HCT116 (cell line): ENCODE data around the gene RLBP1. TPM values are rescaled to one million over a fixed set of nuclear protein-coding genes. Genes with fewer than 3 reads are reported as not detected.

Experiments used
- ATAC-seq: fragments of 200-7000 bp; cut with Tn5 transposase; 2 replicates; pipeline ENCODE4 v1.9.1; 2020; ENCODE audit warnings: mild to moderate bottlenecking, moderate library complexity
- BruUV-seq: library from RNA; stranded (reverse); fragments of 400-500 nt; replicated peaks from 2 replicates; lab custom pipeline; 2021; lab: Mats Ljungman, UMichigan
- CTCF ChIA-PET: fragments of 300-600 bp; sonication (Branson Sonifier 250); formaldehyde crosslinking; loops from one replicate; lab custom pipeline; 2021; ENCODE audit warnings: antibody characterized with exemption; lab: Charles Lee
- POLR2A ChIA-PET: fragments of 300-600, 350-600 bp; sonication (Branson Sonifier 250); formaldehyde crosslinking; loops from one replicate; lab custom pipeline; 2021; ENCODE audit warnings: antibody characterized with exemption; lab: Charles Lee
- RAD21 ChIA-PET, 2 experiments: fragments of 300-600 bp; sonication (Branson Sonifier 250); formaldehyde crosslinking; loops; one replicate each; lab custom pipeline; 2023; ENCODE audit warnings: low total read pairs in 2 of 2; ENCODE audit not compliant: uncharacterized antibody in 2 of 2, unreplicated experiment in 2 of 2, low non-redundant PET in 1 of 2; lab: Charles Lee
- DNase-seq: peaks from one replicate; pipeline ENCODE4 v3.0.0-alpha.2; 2010; ENCODE audit warnings: low read depth, low spot score
- H2AFZ ChIP-seq: fragments of 200-600 bp; shearing (Covaris generic), sonication (generic); 2 replicates; pipeline ENCODE4 v1.6.1; 2017; ENCODE audit warnings: low read depth, mixed run types, mixed read lengths, antibody characterized with exemption, low read length; ENCODE audit not compliant: poor library complexity, severe bottlenecking
- H3K27ac ChIP-seq: 2 replicates; pipeline ENCODE4 v1.5.1; 2012; ENCODE audit warnings: low read depth, low read length
- H3K27me3 ChIP-seq: fragments of 200-600 bp; sonication (generic); 2 replicates; pipeline ENCODE4 v1.6.1; 2016; ENCODE audit warnings: mixed run types, low read length, mixed read lengths; ENCODE audit not compliant: insufficient read depth
- H3K36me3 ChIP-seq, 2 experiments: fragments of 200-500 bp in 1 of 2; fragments of 200-600 bp in 1 of 2; sonication (Bioruptor generic) in 1 of 2; sonication (generic) in 1 of 2; 2 replicates each; pipeline versions ENCODE4 v1.5.1 to v1.6.1; 2014 to 2016; ENCODE audit warnings: low read length in 2 of 2, inconsistent platforms in 1 of 2, mixed read lengths in 1 of 2, mixed run types in 1 of 2; ENCODE audit not compliant: insufficient read depth in 2 of 2, control insufficient read depth in 1 of 2
- H3K4me1 ChIP-seq, 2 experiments: fragments of 200-600 bp in 1 of 2; sonication (generic) in 1 of 2; 2 replicates each; pipeline versions ENCODE4 v1.5.1 to v1.6.1; 2012 to 2017; ENCODE audit warnings: low read length in 2 of 2, inconsistent platforms in 1 of 2, mild to moderate bottlenecking in 1 of 2, mixed read lengths in 1 of 2, mixed run types in 1 of 2, moderate library complexity in 1 of 2; ENCODE audit not compliant: insufficient read depth in 2 of 2, control insufficient read depth in 1 of 2
- H3K4me2 ChIP-seq: fragments of 200-600 bp; sonication (generic); 2 replicates; pipeline ENCODE4 v1.6.1; 2017; ENCODE audit warnings: mixed run types, low read length, mixed read lengths
- H3K4me3 ChIP-seq, 2 experiments: fragments of 200-600 bp in 1 of 2; sonication (generic) in 1 of 2; replicated peaks in 1 of 2; 2 replicates each; pipeline ENCODE4 v1.5.1; 2011 to 2016; ENCODE audit warnings: low read length in 2 of 2, control low read depth in 1 of 2, low read depth in 1 of 2, mild to moderate bottlenecking in 1 of 2, mixed read lengths in 1 of 2, mixed run types in 1 of 2
- H3K79me2 ChIP-seq: fragments of 200-600 bp; sonication (generic); 2 replicates; pipeline ENCODE4 v1.6.1; 2017; ENCODE audit warnings: mild to moderate bottlenecking, mixed run types, low read length, moderate library complexity, mixed read lengths; ENCODE audit not compliant: insufficient read depth
- H3K9ac ChIP-seq: fragments of 200-600 bp; sonication (generic); 2 replicates; pipeline ENCODE4 v1.6.1; 2016; ENCODE audit warnings: low read length, mixed read lengths
- H3K9me2 ChIP-seq: fragments of 200-600 bp; sonication (generic), shearing (Covaris generic); 2 replicates; pipeline ENCODE4 v1.6.1; 2017; ENCODE audit warnings: mixed run types, mild to moderate bottlenecking, moderate library complexity; ENCODE audit not compliant: insufficient read depth
- H3K9me3 ChIP-seq, 2 experiments: fragments of 200-500 bp in 1 of 2; fragments of 200-600 bp in 1 of 2; sonication (Bioruptor generic) in 1 of 2; sonication (generic) in 1 of 2; 2 replicates each; pipeline ENCODE4 v1.6.1; 2014 to 2017; ENCODE audit warnings: low read length in 2 of 2, mixed read lengths in 2 of 2, inconsistent platforms in 1 of 2, low read depth in 1 of 2, mild to moderate bottlenecking in 1 of 2, mixed run types in 1 of 2, moderate library complexity in 1 of 2; ENCODE audit not compliant: control insufficient read depth in 1 of 2, insufficient read depth in 1 of 2
- H4K20me1 ChIP-seq: fragments of 200-600 bp; sonication (generic), shearing (Covaris generic); 2 replicates; pipeline ENCODE4 v1.6.1; 2017; ENCODE audit warnings: mixed run types, mild to moderate bottlenecking, moderate library complexity; ENCODE audit not compliant: insufficient read depth
- CBX3 ChIP-seq: IDR thresholded peaks from 2 replicates; pipeline ENCODE4 v1.6.1; 2012; ENCODE audit warnings: low read depth
- EGR1 ChIP-seq: IDR thresholded peaks from 2 replicates; pipeline ENCODE4 v1.6.1; 2012; ENCODE audit warnings: low read depth
- POLR2AphosphoS5 ChIP-seq: IDR thresholded peaks from 2 replicates; pipeline ENCODE4 v1.6.1; 2011; ENCODE audit warnings: mild to moderate bottlenecking, low read depth, low read length, moderate library complexity
- intact Hi-C: fragments of 100-400 bp; cut with micrococcal nuclease; formaldehyde crosslinking; loops from 2 replicates; pipeline ENCODE4 v1.10.0; 2022
- total RNA-seq: library from RNA; stranded (reverse); gene quantifications from one replicate; pipeline ENCODE4 v1.2.1, GENCODE V29; 2021; ENCODE audit not compliant: unreplicated experiment
- TF ChIP-seq, protein P1 (sequence below): IDR thresholded peaks from 2 replicates; pipeline ENCODE4 v1.6.1; 2011; ENCODE audit warnings: mild to moderate bottlenecking, low read length, moderate library complexity; ENCODE audit not compliant: insufficient replicate concordance; ENCODE audit errors: extremely low read depth
- TF ChIP-seq, protein P2 (sequence below): IDR thresholded peaks from 2 replicates; pipeline ENCODE4 v1.6.1; 2012; ENCODE audit warnings: low read depth

The RLBP1 gene
- total RNA-seq, 1 experiment from 2014 or later, result 0.12 TPM

DNA sequence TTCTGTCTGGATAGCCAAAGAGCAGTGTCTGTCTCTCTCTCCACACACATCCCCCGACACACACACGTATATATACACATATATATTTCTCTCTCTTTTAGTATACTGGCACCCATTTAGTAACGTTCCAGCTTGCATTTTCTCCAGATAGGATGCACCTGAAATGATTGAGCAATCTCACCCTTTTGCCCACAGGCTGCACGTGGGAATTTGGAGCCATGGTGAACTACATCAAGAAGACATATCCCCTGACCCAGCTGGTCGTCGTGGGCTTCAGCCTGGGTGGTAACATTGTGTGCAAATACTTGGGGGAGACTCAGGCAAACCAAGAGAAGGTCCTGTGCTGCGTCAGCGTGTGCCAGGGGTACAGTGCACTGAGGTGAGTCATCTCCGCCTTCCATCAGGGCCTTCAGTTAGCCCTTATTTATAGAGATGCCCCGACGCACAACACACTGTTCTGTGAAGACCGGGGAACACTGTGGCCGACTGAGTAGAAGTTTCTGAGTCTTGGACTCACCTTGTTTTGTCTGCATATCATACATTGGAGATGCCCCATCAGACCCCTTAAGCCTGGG, 45.7 kb downstream of the RLBP1 start:
- H3K79me2 ChIP-seq, result no peaks in the 10 kb centered on the region
- no peak overlapping the region for H3K4me2 ChIP-seq
- ATAC-seq (no peak), DNase-seq (no peak)
- ChIA-PET CTCF (interaction anchor here (1.6 kb wide), 1 partner anchor 280 kb away, joined by 5 read pairs; the partner anchor contains the start of gene HAPLN3), POLR2A (no interaction called here), RAD21 (no interaction called here)
- no peaks in the 10 kb centered on the region for H3K27me3 ChIP-seq
- no peak overlapping the region for H3K9ac ChIP-seq
- H3K27ac ChIP-seq, result no peak overlapping the region
- intact Hi-C loops, result loop anchor here (2.0 to 5.0 kb wide), 2 partner anchors 38 to 271 kb away; no protein-coding TSS in a partner anchor
- H3K4me3 ChIP-seq, result no peak overlapping the region
- H3K9me2 ChIP-seq, result no peaks in the 10 kb centered on the region
- TF ChIP-seq CBX3, result no peak
- TF ChIP-seq, all 23 proteins: peak for 0
- H3K36me3 ChIP-seq, result no peaks in the 10 kb centered on the region
- no TSS peak for BruUV-seq
- no peaks in the 10 kb centered on the region for H3K4me1 ChIP-seq
- H3K9me3 ChIP-seq, result no peaks in the 10 kb centered on the region
- no peak overlapping the region for H2AFZ ChIP-seq
- H4K20me1 ChIP-seq, result no peaks in the 10 kb centered on the region

DNA sequence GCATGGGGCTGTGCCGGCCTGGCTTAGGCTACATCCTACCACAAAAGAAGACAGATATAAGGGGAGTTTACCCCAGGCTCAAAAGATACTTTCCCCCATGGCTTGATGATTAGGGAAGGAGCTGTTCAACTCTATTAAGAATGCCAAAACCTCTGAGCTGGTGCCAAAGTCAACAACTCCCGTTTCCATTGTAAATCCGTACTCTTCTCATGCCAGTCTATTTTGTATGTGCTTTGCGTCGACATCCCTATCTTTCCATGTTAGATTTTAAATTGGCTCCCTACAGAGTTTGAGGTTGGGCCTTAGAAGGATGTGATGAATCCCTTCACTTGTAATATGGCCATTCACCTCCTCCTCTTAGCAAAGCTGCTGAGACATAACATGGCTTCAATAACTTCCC, 46.9 kb downstream of the RLBP1 start:
- no peak for TF ChIP-seq EGR1
- TF ChIP-seq POLR2AphosphoS5, result no peak
- TF ChIP-seq, protein P1, sequence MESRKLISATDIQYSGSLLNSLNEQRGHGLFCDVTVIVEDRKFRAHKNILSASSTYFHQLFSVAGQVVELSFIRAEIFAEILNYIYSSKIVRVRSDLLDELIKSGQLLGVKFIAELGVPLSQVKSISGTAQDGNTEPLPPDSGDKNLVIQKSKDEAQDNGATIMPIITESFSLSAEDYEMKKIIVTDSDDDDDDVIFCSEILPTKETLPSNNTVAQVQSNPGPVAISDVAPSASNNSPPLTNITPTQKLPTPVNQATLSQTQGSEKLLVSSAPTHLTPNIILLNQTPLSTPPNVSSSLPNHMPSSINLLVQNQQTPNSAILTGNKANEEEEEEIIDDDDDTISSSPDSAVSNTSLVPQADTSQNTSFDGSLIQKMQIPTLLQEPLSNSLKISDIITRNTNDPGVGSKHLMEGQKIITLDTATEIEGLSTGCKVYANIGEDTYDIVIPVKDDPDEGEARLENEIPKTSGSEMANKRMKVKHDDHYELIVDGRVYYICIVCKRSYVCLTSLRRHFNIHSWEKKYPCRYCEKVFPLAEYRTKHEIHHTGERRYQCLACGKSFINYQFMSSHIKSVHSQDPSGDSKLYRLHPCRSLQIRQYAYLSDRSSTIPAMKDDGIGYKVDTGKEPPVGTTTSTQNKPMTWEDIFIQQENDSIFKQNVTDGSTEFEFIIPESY, result no peak
- TF ChIP-seq, protein P2, sequence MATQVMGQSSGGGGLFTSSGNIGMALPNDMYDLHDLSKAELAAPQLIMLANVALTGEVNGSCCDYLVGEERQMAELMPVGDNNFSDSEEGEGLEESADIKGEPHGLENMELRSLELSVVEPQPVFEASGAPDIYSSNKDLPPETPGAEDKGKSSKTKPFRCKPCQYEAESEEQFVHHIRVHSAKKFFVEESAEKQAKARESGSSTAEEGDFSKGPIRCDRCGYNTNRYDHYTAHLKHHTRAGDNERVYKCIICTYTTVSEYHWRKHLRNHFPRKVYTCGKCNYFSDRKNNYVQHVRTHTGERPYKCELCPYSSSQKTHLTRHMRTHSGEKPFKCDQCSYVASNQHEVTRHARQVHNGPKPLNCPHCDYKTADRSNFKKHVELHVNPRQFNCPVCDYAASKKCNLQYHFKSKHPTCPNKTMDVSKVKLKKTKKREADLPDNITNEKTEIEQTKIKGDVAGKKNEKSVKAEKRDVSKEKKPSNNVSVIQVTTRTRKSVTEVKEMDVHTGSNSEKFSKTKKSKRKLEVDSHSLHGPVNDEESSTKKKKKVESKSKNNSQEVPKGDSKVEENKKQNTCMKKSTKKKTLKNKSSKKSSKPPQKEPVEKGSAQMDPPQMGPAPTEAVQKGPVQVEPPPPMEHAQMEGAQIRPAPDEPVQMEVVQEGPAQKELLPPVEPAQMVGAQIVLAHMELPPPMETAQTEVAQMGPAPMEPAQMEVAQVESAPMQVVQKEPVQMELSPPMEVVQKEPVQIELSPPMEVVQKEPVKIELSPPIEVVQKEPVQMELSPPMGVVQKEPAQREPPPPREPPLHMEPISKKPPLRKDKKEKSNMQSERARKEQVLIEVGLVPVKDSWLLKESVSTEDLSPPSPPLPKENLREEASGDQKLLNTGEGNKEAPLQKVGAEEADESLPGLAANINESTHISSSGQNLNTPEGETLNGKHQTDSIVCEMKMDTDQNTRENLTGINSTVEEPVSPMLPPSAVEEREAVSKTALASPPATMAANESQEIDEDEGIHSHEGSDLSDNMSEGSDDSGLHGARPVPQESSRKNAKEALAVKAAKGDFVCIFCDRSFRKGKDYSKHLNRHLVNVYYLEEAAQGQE, result no peak
- no peak overlapping the region for H3K4me3 ChIP-seq
- POLR2A ChIA-PET, result no interaction called here
- no peaks in the 10 kb centered on the region for H4K20me1 ChIP-seq
- CTCF ChIA-PET, result interaction anchor here (0.6 to 5.1 kb wide), 4 partner anchors 9 to 279 kb away, joined by 4 to 38 read pairs (median 4); partner anchors contain the start of gene HAPLN3
- no peak for ATAC-seq
- no peak overlapping the region for H3K9ac ChIP-seq
- intact Hi-C loops, result no loop called here
- no TSS peak for BruUV-seq
- no peaks in the 10 kb centered on the region for H3K27me3 ChIP-seq
- no peaks in the 10 kb centered on the region for H3K9me3 ChIP-seq
- no peak overlapping the region for H3K4me2 ChIP-seq
- DNase-seq, result no peak
- no peak overlapping the region for H2AFZ ChIP-seq
- no peaks in the 10 kb centered on the region for H3K4me1 ChIP-seq
- no peaks in the 10 kb centered on the region for H3K36me3 ChIP-seq
- no peak overlapping the region for H3K27ac ChIP-seq
- no peaks in the 10 kb centered on the region for H3K9me2 ChIP-seq
- no peaks in the 10 kb centered on the region for H3K79me2 ChIP-seq
- RAD21 ChIA-PET, result no interaction called here
